ENCODE measurements around the gene GPC1.

GRCh38 chr2:240512666-240513535, 77.4 kb downstream of the GPC1 start:
- no peak for TF ChIP-seq CTCF (IDR thresholded peaks at IDR 0.05)
- no peak for TF ChIP-seq POLR2A (IDR thresholded peaks at IDR 0.05)
- TF ChIP-seq POLR2AphosphoS5 (IDR thresholded peaks at IDR 0.05): no peak
